Osteoblast (primary cell): ENCODE results near the gene LILRB4. TPM values are rescaled to one million over a fixed set of nuclear protein-coding genes. Genes with fewer than 3 reads are reported as not detected.
"Not testable (repeated sequence)": the region's sequence is repeated elsewhere in the genome, so short reads cannot be mapped to it uniquely, and the experiment has no call there.

Experiments
- DNase-seq: peaks from one replicate; pipeline ENCODE4 v3.0.0; 2011; ENCODE audit warnings: low spot score, mixed read lengths; ENCODE audit not compliant: insufficient read length; ENCODE audit errors: missing footprints
- H2AFZ ChIP-seq: 2 replicates; pipeline ENCODE4 v1.6.0; 2011; ENCODE audit warnings: mild to moderate bottlenecking, low read length
- H3K27ac ChIP-seq: 2 replicates; pipeline ENCODE4 v1.5.1; 2011; ENCODE audit warnings: mild to moderate bottlenecking, low read depth, low read length, moderate library complexity
- H3K27me3 ChIP-seq: 2 replicates; pipeline ENCODE4 v1.6.0; 2012; ENCODE audit warnings: mild to moderate bottlenecking, control low read depth, inconsistent platforms, low read length, moderate library complexity; ENCODE audit not compliant: insufficient read depth
- H3K36me3 ChIP-seq: 2 replicates; pipeline ENCODE4 v1.5.1; 2011; ENCODE audit warnings: mild to moderate bottlenecking, low read length, control low read depth, moderate library complexity; ENCODE audit not compliant: insufficient read depth
- H3K4me1 ChIP-seq: 2 replicates; pipeline ENCODE4 v1.5.1; 2011; ENCODE audit warnings: mild to moderate bottlenecking, low read length, control low read depth, moderate library complexity; ENCODE audit not compliant: insufficient read depth
- H3K4me2 ChIP-seq: 2 replicates; pipeline ENCODE4 v1.6.0; 2011; ENCODE audit warnings: mild to moderate bottlenecking, low read length; ENCODE audit not compliant: insufficient read depth
- H3K4me3 ChIP-seq: fragments of 200-600 bp; sonication (generic); 3 replicates; pipeline ENCODE4 v1.5.1; 2012; ENCODE audit warnings: mild to moderate bottlenecking, low read length, inconsistent platforms; ENCODE audit not compliant: insufficient read depth
- H3K79me2 ChIP-seq: 2 replicates; pipeline ENCODE4 v1.6.0; 2012; ENCODE audit warnings: mild to moderate bottlenecking, low read length, control low read depth, inconsistent platforms; ENCODE audit not compliant: insufficient read depth
- H3K9me3 ChIP-seq: 2 replicates; pipeline ENCODE4 v1.5.1; 2011; ENCODE audit warnings: low read depth, low read length, control low read depth
- H4K20me1 ChIP-seq: 2 replicates; pipeline ENCODE4 v1.6.0; 2012; ENCODE audit warnings: mild to moderate bottlenecking, low read length, control low read depth; ENCODE audit not compliant: insufficient read depth
- small RNA-seq: library from RNA; depleted of rRNA; stranded (forward); fragments of <200 nt; gene quantifications from one replicate; pipeline ENCODE3, GENCODE V24; 2012
- total RNA-seq: library from RNA; depleted of rRNA; stranded (reverse); fragments of >200 nt; gene quantifications from 2 replicates; pipeline ENCODE4 v1.2.3, GENCODE V29; 2012
- TF ChIP-seq, protein P1 (sequence below): IDR thresholded peaks from 2 replicates; pipeline ENCODE4 v1.5.1; 2011; ENCODE audit warnings: mild to moderate bottlenecking, low read depth, low read length, moderate library complexity; ENCODE audit errors: extremely low read depth

Gene LILRB4
- total RNA-seq, 1 donor: under 0.01 TPM

GRCh38 chr19:54709212-54709948 lies 46.6 kb downstream of the LILRB4 start:
- Histone ChIP-seq H2AFZ (no peak overlapping the region), H3K27ac (no peak overlapping the region), H3K36me3 (no peaks in the 10 kb centered on the region), H3K4me1 (no peaks in the 10 kb centered on the region), H4K20me1 (no peaks in the 10 kb centered on the region), H3K4me2 (no peak overlapping the region), H3K27me3 (no peaks in the 10 kb centered on the region), H3K4me3 (no peak overlapping the region), H3K79me2 (no peaks in the 10 kb centered on the region), H3K9me3 (no peaks in the 10 kb centered on the region)
- no peak for DNase-seq
- TF ChIP-seq, protein P1, sequence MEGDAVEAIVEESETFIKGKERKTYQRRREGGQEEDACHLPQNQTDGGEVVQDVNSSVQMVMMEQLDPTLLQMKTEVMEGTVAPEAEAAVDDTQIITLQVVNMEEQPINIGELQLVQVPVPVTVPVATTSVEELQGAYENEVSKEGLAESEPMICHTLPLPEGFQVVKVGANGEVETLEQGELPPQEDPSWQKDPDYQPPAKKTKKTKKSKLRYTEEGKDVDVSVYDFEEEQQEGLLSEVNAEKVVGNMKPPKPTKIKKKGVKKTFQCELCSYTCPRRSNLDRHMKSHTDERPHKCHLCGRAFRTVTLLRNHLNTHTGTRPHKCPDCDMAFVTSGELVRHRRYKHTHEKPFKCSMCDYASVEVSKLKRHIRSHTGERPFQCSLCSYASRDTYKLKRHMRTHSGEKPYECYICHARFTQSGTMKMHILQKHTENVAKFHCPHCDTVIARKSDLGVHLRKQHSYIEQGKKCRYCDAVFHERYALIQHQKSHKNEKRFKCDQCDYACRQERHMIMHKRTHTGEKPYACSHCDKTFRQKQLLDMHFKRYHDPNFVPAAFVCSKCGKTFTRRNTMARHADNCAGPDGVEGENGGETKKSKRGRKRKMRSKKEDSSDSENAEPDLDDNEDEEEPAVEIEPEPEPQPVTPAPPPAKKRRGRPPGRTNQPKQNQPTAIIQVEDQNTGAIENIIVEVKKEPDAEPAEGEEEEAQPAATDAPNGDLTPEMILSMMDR: no peak

DNA sequence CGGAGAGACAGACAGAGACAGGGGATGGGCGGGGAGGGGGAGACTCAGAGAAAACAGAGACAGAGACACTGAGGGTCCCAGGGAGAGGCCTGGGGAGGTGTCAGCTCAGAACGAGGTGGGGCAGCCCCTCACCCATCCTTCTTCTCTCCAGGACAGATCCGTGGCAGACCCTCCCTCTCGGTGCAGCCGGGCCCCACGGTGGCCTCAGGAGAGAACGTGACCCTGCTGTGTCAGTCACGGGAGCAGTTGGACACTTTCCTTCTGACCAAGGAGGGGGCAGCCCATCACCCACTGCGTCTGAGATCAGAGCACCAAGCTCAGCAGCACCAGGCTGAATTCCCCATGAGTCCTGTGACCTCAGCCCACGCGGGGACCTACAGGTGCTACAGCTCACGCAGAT lies 47.2 kb downstream of the LILRB4 start:
- not testable (repeated sequence) for H3K27ac ChIP-seq, H3K36me3 ChIP-seq, H2AFZ ChIP-seq, H3K4me3 ChIP-seq, H4K20me1 ChIP-seq, H3K9me3 ChIP-seq, H3K79me2 ChIP-seq, DNase-seq, H3K27me3 ChIP-seq, H3K4me1 ChIP-seq, H3K4me2 ChIP-seq

Small RNA genes within 50 kb of the gene (small RNA-seq; reads per million reads assigned to genes)
- gene AC245036.3: not detected
- gene AC245128.2: not detected
- gene MIR8061: not detected

Other genes with a start within 250 kb of the LILRB4 start
- not detected in 2 replicates for gene TTYH1, start 247.5 kb upstream of the LILRB4 start, total RNA-seq
- gene LENG8, start 213.8 kb upstream of the LILRB4 start, total RNA-seq: 40.7 and 42.3 TPM in 2 replicates
- 14.4 and 21.4 TPM in 2 replicates for gene LENG9, start 199.2 kb upstream of the LILRB4 start, total RNA-seq
- gene CDC42EP5, start 189.7 kb upstream of the LILRB4 start, total RNA-seq: 18.8 and 20.3 TPM in 2 replicates
- not detected in 2 replicates for gene LAIR2, start 160.2 kb upstream of the LILRB4 start, total RNA-seq
- gene LILRA2, start 89.2 kb upstream of the LILRB4 start, total RNA-seq: not detected in 2 replicates
- not detected in 2 replicates for gene LILRA1, start 69.4 kb upstream of the LILRB4 start, total RNA-seq
- gene LILRB1, start 32.5 kb upstream of the LILRB4 start, total RNA-seq: not detected in 2 replicates
- not detected in 2 replicates for gene KIR3DL3, start 61.5 kb downstream of the LILRB4 start, total RNA-seq
- gene KIR2DL3, start 75.5 kb downstream of the LILRB4 start, total RNA-seq: not detected in 2 replicates
- not detected in 2 replicates for gene KIR2DL1, start 106.8 kb downstream of the LILRB4 start, total RNA-seq
- gene KIR2DL4, start 140.6 kb downstream of the LILRB4 start, total RNA-seq: not detected in 2 replicates
- not detected in 2 replicates for gene KIR3DL1, start 153.5 kb downstream of the LILRB4 start, total RNA-seq
- not detected in 2 replicates for gene KIR2DS4, start 169.7 kb downstream of the LILRB4 start, total RNA-seq
- gene KIR3DL2, start 187.5 kb downstream of the LILRB4 start, total RNA-seq: not detected in 2 replicates
- not detected in 2 replicates for gene FCAR, start 211.2 kb downstream of the LILRB4 start, total RNA-seq
- gene NCR1, start 243.2 kb downstream of the LILRB4 start, total RNA-seq: 0.36 and 0.59 TPM in 2 replicates